Activated naive CD8-positive, alpha-beta T cell treated with anti-CD3 and anti-CD28 coated beads, Interleukin-2, amount 50 U/mL, for 16 hours (primary cell): ENCODE measurements around the gene ZNF195.
A peak's percentile ranks its signal among the peaks of the same experiment; 100 is the strongest.
"Not testable (repeated sequence)": the region's sequence is repeated elsewhere in the genome, so short reads cannot be mapped to it uniquely, and the experiment has no call there.

Source experiments
- DNase-seq: peaks from one replicate; pipeline ENCODE4 v3.0.0-alpha.2; 2020; ENCODE audit warnings: low read depth, low spot score

The ZNF195 gene

DNA sequence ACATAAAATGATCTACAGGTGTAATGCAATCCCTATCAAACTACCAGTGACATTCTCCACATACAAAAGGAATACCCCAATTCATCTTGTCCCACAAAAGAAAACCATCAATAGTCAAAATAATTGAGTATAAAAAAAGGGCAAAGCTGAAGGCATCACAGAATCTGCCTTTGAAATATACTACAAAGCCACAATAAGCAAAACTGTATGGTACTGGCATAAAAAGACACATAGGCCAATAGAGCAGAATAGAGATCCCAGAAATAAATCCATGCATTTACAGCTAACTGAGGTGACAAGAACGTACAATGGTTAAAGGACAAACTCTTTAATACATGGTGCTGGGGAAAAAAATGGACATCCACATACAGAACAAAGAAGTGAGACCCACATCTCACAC, 31.8 kb downstream of the ZNF195 start:
- DNase-seq: no peak

DNA sequence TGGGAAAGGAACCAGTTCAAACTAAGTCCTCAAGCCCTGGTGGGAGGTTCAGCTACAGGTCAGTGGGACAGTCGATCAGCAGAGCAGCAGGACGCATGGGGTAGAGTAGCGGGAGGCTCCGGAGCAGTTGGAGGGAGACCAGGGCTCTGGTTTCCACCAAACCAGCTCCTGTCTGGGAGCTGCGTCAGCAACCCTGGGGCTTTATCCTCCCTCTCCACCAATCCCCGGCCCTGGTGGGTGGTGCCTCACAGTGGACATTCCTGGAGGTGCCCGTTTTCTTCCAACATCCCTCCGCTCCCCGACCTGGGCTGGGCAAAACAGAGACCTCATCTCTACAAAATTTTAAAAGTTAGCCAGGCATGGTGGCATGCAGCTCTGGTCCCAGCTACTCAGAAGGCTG, 32.4 kb downstream of the ZNF195 start:
- no peak for DNase-seq

DNA sequence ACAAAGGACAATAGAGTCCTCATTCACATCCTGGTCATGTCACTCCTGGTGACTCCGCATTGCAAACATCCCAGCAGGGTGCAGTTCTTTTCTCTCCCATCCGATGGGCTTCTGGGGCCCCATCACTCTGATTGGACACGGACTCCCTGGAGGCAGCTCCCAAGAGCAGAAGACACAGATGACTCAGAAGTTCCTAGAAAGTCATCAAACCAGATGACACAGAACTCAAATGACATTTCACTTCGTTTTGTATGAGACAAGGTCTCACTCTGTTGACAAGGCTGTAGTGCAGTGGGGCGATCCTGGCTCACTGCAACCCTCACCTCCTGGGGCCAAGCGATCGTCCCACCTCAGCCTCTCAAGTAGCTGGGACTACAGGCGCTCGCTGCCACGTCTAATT, 33.2 kb downstream of the ZNF195 start:
- no peak for DNase-seq

DNA sequence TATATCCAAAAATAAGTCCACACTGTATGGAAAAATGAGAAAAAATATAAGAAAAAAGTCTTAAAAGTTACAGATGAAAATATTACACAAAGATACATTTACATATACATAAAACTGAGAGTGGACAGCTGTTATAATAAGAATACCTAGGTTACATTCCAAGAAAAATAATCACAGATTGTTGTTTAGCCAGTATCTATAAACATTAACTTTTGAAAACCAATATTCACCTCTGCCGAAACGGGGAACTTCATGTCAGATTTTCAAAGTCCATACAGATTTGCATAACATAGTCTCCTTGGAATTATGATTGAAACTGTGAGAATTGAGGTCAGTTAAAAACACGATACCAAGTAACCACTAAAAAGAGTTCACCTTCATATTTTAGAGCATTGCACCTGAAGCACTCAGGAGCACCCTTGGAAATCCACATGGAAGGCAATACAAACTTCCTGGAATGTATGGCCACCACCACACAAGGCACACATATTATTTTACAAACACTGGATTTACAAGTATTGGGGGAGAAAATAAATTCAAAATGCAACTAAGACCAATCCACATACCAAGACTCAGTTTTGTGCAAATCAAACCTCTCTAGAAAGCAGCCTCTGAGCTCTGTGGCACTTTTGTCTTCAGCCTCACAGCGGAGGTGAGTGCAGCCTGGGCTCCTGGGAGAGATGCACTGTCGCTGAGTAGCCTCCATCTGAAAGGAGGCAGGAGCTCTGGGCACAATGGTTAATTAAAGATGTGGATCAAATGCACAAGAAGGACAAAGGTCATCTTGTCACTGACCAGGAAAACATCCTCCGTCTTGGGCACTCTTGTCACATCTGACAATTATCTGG, 34.4 kb downstream of the ZNF195 start:
- DNase-seq: no peak

DNA sequence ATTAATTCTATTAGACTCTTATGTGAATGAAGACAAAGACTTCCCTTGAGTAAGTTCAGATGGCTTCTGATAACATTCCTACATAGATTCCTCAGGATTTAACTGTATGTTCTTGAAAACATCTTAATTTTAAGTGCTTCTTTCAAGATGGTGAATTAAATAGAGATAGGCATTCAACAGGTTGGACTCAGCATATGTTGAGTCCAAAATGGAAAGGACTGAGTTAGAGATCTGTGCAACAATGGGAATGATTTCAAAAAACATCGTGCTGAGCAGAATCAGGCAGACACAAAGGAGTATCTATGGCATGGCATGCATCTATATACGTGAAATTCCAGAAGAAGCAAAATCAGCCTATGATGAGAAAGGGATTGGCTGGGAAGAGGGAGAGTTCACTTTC, 36.2 kb downstream of the ZNF195 start:
- no peak for DNase-seq

DNA sequence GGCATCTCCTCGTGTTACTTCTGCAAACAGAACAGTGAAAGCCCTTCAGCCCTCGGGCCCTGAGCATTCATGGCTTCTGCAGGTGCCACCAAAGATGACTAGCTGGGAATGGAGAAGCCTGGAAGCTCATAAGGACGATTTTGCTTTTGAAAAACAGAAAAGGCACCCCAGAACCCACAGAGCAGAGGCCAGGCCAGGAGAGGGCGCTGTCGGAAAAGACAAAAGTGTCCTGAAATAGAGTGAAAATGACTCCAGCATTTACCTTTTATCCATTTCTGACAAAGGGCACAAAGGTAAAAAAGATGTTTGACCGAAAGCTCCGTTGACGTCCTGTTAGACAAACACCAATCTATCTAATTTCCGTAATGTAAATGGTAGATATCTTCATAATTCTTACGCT, 37.6 kb downstream of the ZNF195 start:
- DNase-seq: peak; percentile 38

GRCh38 chr11:3340025-3340424, 38.9 kb downstream of the ZNF195 start:
- no peak for DNase-seq

GRCh38 chr11:3339340-3339624, 39.7 kb downstream of the ZNF195 start:
- no peak for DNase-seq

DNA sequence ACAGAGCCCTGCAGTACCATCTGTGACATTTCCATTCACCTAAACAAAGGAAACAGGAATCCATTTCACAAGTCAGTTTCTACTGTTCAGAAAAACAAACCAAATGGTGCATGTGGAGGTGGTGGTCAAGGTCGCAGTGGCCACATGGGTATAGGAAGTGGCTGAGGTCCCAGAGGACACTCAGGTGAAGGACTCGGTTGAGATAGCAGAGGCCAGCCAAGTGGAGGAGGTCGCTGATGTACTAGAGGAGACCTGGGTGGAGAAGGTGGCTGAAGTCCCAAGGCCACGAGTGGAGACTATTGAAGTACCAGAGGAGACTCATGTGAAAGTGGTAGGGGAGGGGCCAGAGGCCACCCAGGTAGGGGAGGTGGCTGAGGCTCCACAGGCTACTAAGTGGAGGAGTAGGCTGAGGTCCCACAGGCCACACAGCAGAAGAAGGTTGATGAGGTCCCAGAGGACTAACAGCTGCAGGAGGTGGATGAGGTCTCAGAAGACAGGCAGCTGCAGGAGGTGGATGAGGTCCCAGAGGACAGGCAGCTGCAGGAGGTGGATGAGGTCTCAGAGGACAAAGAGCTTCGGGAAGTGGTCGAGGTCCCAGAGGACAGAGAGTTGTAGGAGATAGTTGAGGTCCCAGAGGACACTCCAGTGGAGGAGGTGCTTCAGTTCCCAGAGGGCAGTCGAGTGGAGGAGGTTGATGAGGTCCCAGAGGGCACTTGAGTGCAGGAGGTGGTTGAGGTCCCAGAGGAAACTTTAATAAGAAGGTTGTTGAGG, 40.2 kb downstream of the ZNF195 start:
- no peak for DNase-seq

DNA sequence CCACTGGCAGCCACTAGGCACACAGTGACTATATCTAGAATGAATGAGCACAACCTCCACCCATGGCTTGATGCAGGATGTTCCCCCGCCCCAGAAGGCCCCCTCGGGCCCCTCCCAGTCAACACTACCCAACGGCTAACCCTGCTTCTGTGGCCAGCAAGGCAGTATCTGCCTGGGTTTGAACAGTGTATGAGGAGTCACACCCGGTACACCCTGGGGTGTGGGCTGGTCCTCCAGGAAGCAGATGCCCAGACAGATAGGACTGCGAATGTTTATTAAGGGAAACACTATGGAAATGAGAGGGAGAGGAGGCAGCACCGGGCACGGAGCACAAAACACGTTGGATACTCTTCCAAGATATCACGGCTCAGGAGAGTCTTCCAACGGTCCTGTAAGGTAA, 42.5 kb downstream of the ZNF195 start:
- not testable (repeated sequence) for DNase-seq

- not testable (repeated sequence) for DNase-seq
These were observed 45.8 kb downstream of the ZNF195 start for GRCh38 chr11:3333157-3333556.

DNA sequence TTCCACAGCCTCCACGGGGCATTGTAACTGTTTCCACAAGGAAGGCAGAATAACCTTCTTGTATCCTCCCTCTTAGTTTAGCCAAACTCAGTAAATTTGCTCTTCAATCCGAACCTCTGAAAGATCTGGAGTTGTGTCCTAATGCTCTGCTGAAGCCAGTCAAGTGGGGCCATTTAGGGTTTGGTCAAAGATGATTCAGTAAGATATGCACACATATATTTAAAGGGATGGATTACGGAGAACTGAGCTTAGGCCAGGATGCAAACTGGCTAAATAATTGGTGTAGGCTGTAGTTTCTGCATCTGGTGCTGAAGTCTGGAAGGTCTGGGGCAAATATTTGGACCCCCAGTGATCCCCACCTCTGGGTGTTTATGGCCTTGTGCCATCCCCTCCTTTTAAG, 47.9 kb downstream of the ZNF195 start:
- DNase-seq: not testable (repeated sequence)

GRCh38 chr11:3330064-3330463, 48.9 kb downstream of the ZNF195 start:
- not testable (repeated sequence) for DNase-seq

- not testable (repeated sequence) for DNase-seq
These were observed 50.4 kb downstream of the ZNF195 start for GRCh38 chr11:3328503-3328902.

GRCh38 chr11:3326450-3326849, 52.5 kb downstream of the ZNF195 start:
- DNase-seq: not testable (repeated sequence)

- DNase-seq: not testable (repeated sequence)
These were observed 54.2 kb downstream of the ZNF195 start for GRCh38 chr11:3324724-3325123.
